GM12801 (cell line): Measurements from ENCODE around the gene CRYBA2.

ENCODE experiments used
- CTCF ChIP-seq: IDR thresholded peaks from one replicate; pipeline ENCODE4 v1.5.1; 2011; ENCODE audit warnings: control low read depth; ENCODE audit not compliant: insufficient read length; ENCODE audit errors: extremely low read depth

The CRYBA2 gene

GRCh38 chr2:218983934-218984238, 9.3 kb downstream of the CRYBA2 start:
- no peak for TF ChIP-seq CTCF

- no peak for TF ChIP-seq CTCF
Observed at GRCh38 chr2:218983263-218983933, 9.8 kb downstream of the CRYBA2 start.

GRCh38 chr2:218982586-218983262, 10.5 kb downstream of the CRYBA2 start:
- no peak for TF ChIP-seq CTCF

GRCh38 chr2:218981881-218982585, 11.2 kb downstream of the CRYBA2 start:
- no peak for TF ChIP-seq CTCF

GRCh38 chr2:218981390-218981880, 11.8 kb downstream of the CRYBA2 start:
- TF ChIP-seq CTCF: no peak

GRCh38 chr2:218980735-218981389, 12.4 kb downstream of the CRYBA2 start:
- TF ChIP-seq CTCF: no peak
